Measurements from ENCODE around the gene ACOXL. TPM values are rescaled to one million over a fixed set of nuclear protein-coding genes. Genes with fewer than 3 reads are reported as not detected.

ACOXL gene
- total RNA-seq, 1 experiment from 2014 or later: not detected

GRCh38 chr2:110805894-110806452 is 73.6 kb downstream of the ACOXL start:
- Histone ChIP-seq H2AFZ (ENCODE audit: low read length) (no peak overlapping the region), H3K36me3 (ENCODE audit: insufficient read depth, low read length) (no peaks in the 10 kb centered on the region; the same call in 1 of the 2 replicates), H3K27me3 (ENCODE audit: low read length) (0 out of 2 replicates have a peak, but pooled peaks cover 8% of the 10 kb centered on the region), H3K4me1 (ENCODE audit: low read length) (no peaks in the 10 kb centered on the region), H3K4me2 (ENCODE audit: low read depth, low read length, poor library complexity, severe bottlenecking) (no peak overlapping the region), H3K27ac (ENCODE audit: low read length) (no peak overlapping the region), H4K20me1 (ENCODE audit: insufficient read depth, low read depth, low read length) (no peaks in the 10 kb centered on the region), H3K4me3 (ENCODE audit: low read length) (no peak overlapping the region), H3K9ac (ENCODE audit: low read length) (no peak overlapping the region), H3K9me3 (ENCODE audit: low read length) (peaks cover 5% of the 10 kb centered on the region), H3K9me2 (replicated peaks; ENCODE audit: insufficient read depth, low read length) (no peaks in the 10 kb centered on the region), H3K79me2 (ENCODE audit: low read length) (no peaks in the 10 kb centered on the region)
- no peak for DNase-seq

- no peak overlapping the region for H3K27ac ChIP-seq (ENCODE audit: low read length)
- H3K4me1 ChIP-seq (ENCODE audit: low read length): no peaks in the 10 kb centered on the region
- H3K4me2 ChIP-seq (ENCODE audit: low read depth, low read length, poor library complexity, severe bottlenecking): no peak overlapping the region
- H3K27me3 ChIP-seq (ENCODE audit: low read length): 0 out of 2 replicates have a peak, but pooled peaks cover 8% of the 10 kb centered on the region
- H3K9me3 ChIP-seq (ENCODE audit: low read length): peaks cover 5% of the 10 kb centered on the region
- no peaks in the 10 kb centered on the region for H3K9me2 ChIP-seq (replicated peaks; ENCODE audit: insufficient read depth, low read length)
- no peaks in the 10 kb centered on the region for H4K20me1 ChIP-seq (ENCODE audit: insufficient read depth, low read depth, low read length)
- no peak for DNase-seq
- no peak overlapping the region for H2AFZ ChIP-seq (ENCODE audit: low read length)
- no peak overlapping the region for H3K4me3 ChIP-seq (ENCODE audit: low read length)
- no peak overlapping the region for H3K9ac ChIP-seq (ENCODE audit: low read length)
- no peaks in the 10 kb centered on the region for H3K79me2 ChIP-seq (ENCODE audit: low read length)
- H3K36me3 ChIP-seq (ENCODE audit: insufficient read depth, low read length): no peaks in the 10 kb centered on the region; the same call in 1 of the 2 replicates
Observed at GRCh38 chr2:110807522-110807921, 75.1 kb downstream of the ACOXL start.

GRCh38 chr2:110810404-110810803 is 78.0 kb downstream of the ACOXL start:
- Histone ChIP-seq H3K4me3 (ENCODE audit: low read length) (no peak overlapping the region), H3K36me3 (ENCODE audit: insufficient read depth, low read length) (no peaks in the 10 kb centered on the region), H3K9me2 (replicated peaks; ENCODE audit: insufficient read depth, low read length) (no peaks in the 10 kb centered on the region), H3K9me3 (ENCODE audit: low read length) (no peaks in the 10 kb centered on the region), H3K79me2 (ENCODE audit: low read length) (no peaks in the 10 kb centered on the region), H4K20me1 (ENCODE audit: insufficient read depth, low read depth, low read length) (no peaks in the 10 kb centered on the region), H2AFZ (ENCODE audit: low read length) (no peak overlapping the region), H3K9ac (ENCODE audit: low read length) (no peak overlapping the region), H3K27ac (ENCODE audit: low read length) (no peak overlapping the region), H3K4me1 (ENCODE audit: low read length) (no peaks in the 10 kb centered on the region), H3K27me3 (ENCODE audit: low read length) (no peaks in the 10 kb centered on the region), H3K4me2 (ENCODE audit: low read depth, low read length, poor library complexity, severe bottlenecking) (no peak overlapping the region)
- no peak for DNase-seq

GRCh38 chr2:110812726-110813645 is 80.6 kb downstream of the ACOXL start:
- DNase-seq: no peak
- Histone ChIP-seq H3K4me2 (ENCODE audit: low read depth, low read length, poor library complexity, severe bottlenecking) (no peak overlapping the region), H4K20me1 (ENCODE audit: insufficient read depth, low read depth, low read length) (no peaks in the 10 kb centered on the region)

GRCh38 chr2:110813896-110814295 is 81.5 kb downstream of the ACOXL start:
- Histone ChIP-seq H3K9me2 (replicated peaks; ENCODE audit: insufficient read depth, low read length) (no peaks in the 10 kb centered on the region), H3K79me2 (ENCODE audit: low read length) (no peaks in the 10 kb centered on the region), H3K27ac (ENCODE audit: low read length) (no peak overlapping the region), H3K36me3 (ENCODE audit: insufficient read depth, low read length) (no peaks in the 10 kb centered on the region), H3K4me3 (ENCODE audit: low read length) (no peak overlapping the region), H3K9me3 (ENCODE audit: low read length) (no peaks in the 10 kb centered on the region), H2AFZ (ENCODE audit: low read length) (no peak overlapping the region), H3K27me3 (ENCODE audit: low read length) (no peaks in the 10 kb centered on the region), H3K9ac (ENCODE audit: low read length) (no peak overlapping the region), H3K4me2 (ENCODE audit: low read depth, low read length, poor library complexity, severe bottlenecking) (no peak overlapping the region), H3K4me1 (ENCODE audit: low read length) (no peaks in the 10 kb centered on the region), H4K20me1 (ENCODE audit: insufficient read depth, low read depth, low read length) (no peaks in the 10 kb centered on the region)
- no peak for DNase-seq

More at GRCh38 chr2:110812726-110813645, 80.6 kb downstream of the ACOXL start:
- no peaks in the 10 kb centered on the region for H3K9me3 ChIP-seq (ENCODE audit: low read length)
- H3K36me3 ChIP-seq (ENCODE audit: insufficient read depth, low read length): no peaks in the 10 kb centered on the region
- H2AFZ ChIP-seq (ENCODE audit: low read length): no peak overlapping the region
- H3K27ac ChIP-seq (ENCODE audit: low read length): no peak overlapping the region
- no peaks in the 10 kb centered on the region for H3K79me2 ChIP-seq (ENCODE audit: low read length)
- H3K27me3 ChIP-seq (ENCODE audit: low read length): no peaks in the 10 kb centered on the region
- no peaks in the 10 kb centered on the region for H3K9me2 ChIP-seq (replicated peaks; ENCODE audit: insufficient read depth, low read length)
- H3K9ac ChIP-seq (ENCODE audit: low read length): no peak overlapping the region
- H3K4me1 ChIP-seq (ENCODE audit: low read length): no peaks in the 10 kb centered on the region
- no peak overlapping the region for H3K4me3 ChIP-seq (ENCODE audit: low read length)

GRCh38 chr2:110815938-110816337 is 83.6 kb downstream of the ACOXL start:
- Histone ChIP-seq H3K9ac (ENCODE audit: low read length) (no peak overlapping the region), H3K27me3 (ENCODE audit: low read length) (no peaks in the 10 kb centered on the region), H3K9me3 (ENCODE audit: low read length) (no peaks in the 10 kb centered on the region), H3K9me2 (replicated peaks; ENCODE audit: insufficient read depth, low read length) (no peaks in the 10 kb centered on the region), H4K20me1 (ENCODE audit: insufficient read depth, low read depth, low read length) (no peaks in the 10 kb centered on the region), H3K4me1 (ENCODE audit: low read length) (peaks cover 7% of the 10 kb centered on the region), H3K79me2 (ENCODE audit: low read length) (no peaks in the 10 kb centered on the region), H3K27ac (ENCODE audit: low read length) (no peak overlapping the region), H3K36me3 (ENCODE audit: insufficient read depth, low read length) (no peaks in the 10 kb centered on the region), H3K4me3 (ENCODE audit: low read length) (no peak overlapping the region), H2AFZ (ENCODE audit: low read length) (no peak overlapping the region), H3K4me2 (ENCODE audit: low read depth, low read length, poor library complexity, severe bottlenecking) (no peak overlapping the region)
- DNase-seq: no peak

- H3K4me3 ChIP-seq (ENCODE audit: low read length): no peak overlapping the region
- peaks cover 7% of the 10 kb centered on the region for H3K4me1 ChIP-seq (ENCODE audit: low read length)
- DNase-seq: no peak
- H3K27me3 ChIP-seq (ENCODE audit: low read length): no peaks in the 10 kb centered on the region
- H3K79me2 ChIP-seq (ENCODE audit: low read length): no peaks in the 10 kb centered on the region
- no peaks in the 10 kb centered on the region for H3K9me2 ChIP-seq (replicated peaks; ENCODE audit: insufficient read depth, low read length)
- H3K9me3 ChIP-seq (ENCODE audit: low read length): no peaks in the 10 kb centered on the region
- H3K9ac ChIP-seq (ENCODE audit: low read length): no peak overlapping the region
- no peaks in the 10 kb centered on the region for H3K36me3 ChIP-seq (ENCODE audit: insufficient read depth, low read length)
- no peak overlapping the region for H3K4me2 ChIP-seq (ENCODE audit: low read depth, low read length, poor library complexity, severe bottlenecking)
- H2AFZ ChIP-seq (ENCODE audit: low read length): no peak overlapping the region
- H4K20me1 ChIP-seq (ENCODE audit: insufficient read depth, low read depth, low read length): no peaks in the 10 kb centered on the region
- H3K27ac ChIP-seq (ENCODE audit: low read length): no peak overlapping the region
Observed at GRCh38 chr2:110816404-110817365, 84.3 kb downstream of the ACOXL start.
